DND-41 (cell line): ENCODE measurements around the gene DNHD1.

ENCODE experiments used
- CTCF ChIP-seq: IDR thresholded peaks from 2 replicates; pipeline ENCODE4 v1.5.1; 2012; ENCODE audit warnings: borderline replicate concordance, low read length, moderate library complexity, mild to moderate bottlenecking; ENCODE audit not compliant: poor library complexity, severe bottlenecking; ENCODE audit errors: extremely low read depth
- EZH2 ChIP-seq: IDR thresholded peaks from 3 replicates; pipeline ENCODE4 v1.6.1; 2012; ENCODE audit warnings: borderline replicate concordance, low read depth, mild to moderate bottlenecking, moderate library complexity, low read length, inconsistent platforms; ENCODE audit not compliant: severe bottlenecking

- TF ChIP-seq CTCF, result peak; percentile 85
- TF ChIP-seq EZH2, result no peak
Observed at GRCh38 chr11:6505577-6506240, 8.6 kb downstream of the DNHD1 start.
